HCT116 (cell line): ENCODE results near the gene CCDC63. TPM values are rescaled to one million over a fixed set of nuclear protein-coding genes. Genes with fewer than 3 reads are reported as not detected.

Experiments used
- ATAC-seq: fragments of 200-7000 bp; cut with Tn5 transposase; 2 replicates; pipeline ENCODE4 v1.9.1; 2020; ENCODE audit warnings: mild to moderate bottlenecking, moderate library complexity
- BruUV-seq: library from RNA; stranded (reverse); fragments of 400-500 nt; replicated peaks from 2 replicates; lab custom pipeline; 2021; lab: Mats Ljungman, UMichigan
- CTCF ChIA-PET: fragments of 300-600 bp; sonication (Branson Sonifier 250); formaldehyde crosslinking; loops from one replicate; lab custom pipeline; 2021; ENCODE audit warnings: antibody characterized with exemption; lab: Charles Lee
- POLR2A ChIA-PET: fragments of 300-600, 350-600 bp; sonication (Branson Sonifier 250); formaldehyde crosslinking; loops from one replicate; lab custom pipeline; 2021; ENCODE audit warnings: antibody characterized with exemption; lab: Charles Lee
- RAD21 ChIA-PET, 2 experiments: fragments of 300-600 bp; sonication (Branson Sonifier 250); formaldehyde crosslinking; loops; one replicate each; lab custom pipeline; 2023; ENCODE audit warnings: low total read pairs in 2 of 2; ENCODE audit not compliant: uncharacterized antibody in 2 of 2, unreplicated experiment in 2 of 2, low non-redundant PET in 1 of 2; lab: Charles Lee
- DNase-seq: peaks from one replicate; pipeline ENCODE4 v3.0.0-alpha.2; 2010; ENCODE audit warnings: low read depth, low spot score
- H2AFZ ChIP-seq: fragments of 200-600 bp; shearing (Covaris generic), sonication (generic); 2 replicates; pipeline ENCODE4 v1.6.1; 2017; ENCODE audit warnings: low read depth, mixed run types, mixed read lengths, antibody characterized with exemption, low read length; ENCODE audit not compliant: poor library complexity, severe bottlenecking
- H3K27ac ChIP-seq: 2 replicates; pipeline ENCODE4 v1.5.1; 2012; ENCODE audit warnings: low read depth, low read length
- H3K27me3 ChIP-seq: fragments of 200-600 bp; sonication (generic); 2 replicates; pipeline ENCODE4 v1.6.1; 2016; ENCODE audit warnings: mixed run types, low read length, mixed read lengths; ENCODE audit not compliant: insufficient read depth
- H3K36me3 ChIP-seq, 2 experiments: fragments of 200-500 bp in 1 of 2; fragments of 200-600 bp in 1 of 2; sonication (Bioruptor generic) in 1 of 2; sonication (generic) in 1 of 2; 2 replicates each; pipeline versions ENCODE4 v1.5.1 to v1.6.1; 2014 to 2016; ENCODE audit warnings: low read length in 2 of 2, inconsistent platforms in 1 of 2, mixed read lengths in 1 of 2, mixed run types in 1 of 2; ENCODE audit not compliant: insufficient read depth in 2 of 2, control insufficient read depth in 1 of 2
- H3K4me1 ChIP-seq, 2 experiments: fragments of 200-600 bp in 1 of 2; sonication (generic) in 1 of 2; 2 replicates each; pipeline versions ENCODE4 v1.5.1 to v1.6.1; 2012 to 2017; ENCODE audit warnings: low read length in 2 of 2, inconsistent platforms in 1 of 2, mild to moderate bottlenecking in 1 of 2, mixed read lengths in 1 of 2, mixed run types in 1 of 2, moderate library complexity in 1 of 2; ENCODE audit not compliant: insufficient read depth in 2 of 2, control insufficient read depth in 1 of 2
- H3K4me2 ChIP-seq: fragments of 200-600 bp; sonication (generic); 2 replicates; pipeline ENCODE4 v1.6.1; 2017; ENCODE audit warnings: mixed run types, low read length, mixed read lengths
- H3K4me3 ChIP-seq, 2 experiments: fragments of 200-600 bp in 1 of 2; sonication (generic) in 1 of 2; replicated peaks in 1 of 2; 2 replicates each; pipeline ENCODE4 v1.5.1; 2011 to 2016; ENCODE audit warnings: low read length in 2 of 2, control low read depth in 1 of 2, low read depth in 1 of 2, mild to moderate bottlenecking in 1 of 2, mixed read lengths in 1 of 2, mixed run types in 1 of 2
- H3K79me2 ChIP-seq: fragments of 200-600 bp; sonication (generic); 2 replicates; pipeline ENCODE4 v1.6.1; 2017; ENCODE audit warnings: mild to moderate bottlenecking, mixed run types, low read length, moderate library complexity, mixed read lengths; ENCODE audit not compliant: insufficient read depth
- H3K9ac ChIP-seq: fragments of 200-600 bp; sonication (generic); 2 replicates; pipeline ENCODE4 v1.6.1; 2016; ENCODE audit warnings: low read length, mixed read lengths
- H3K9me2 ChIP-seq: fragments of 200-600 bp; sonication (generic), shearing (Covaris generic); 2 replicates; pipeline ENCODE4 v1.6.1; 2017; ENCODE audit warnings: mixed run types, mild to moderate bottlenecking, moderate library complexity; ENCODE audit not compliant: insufficient read depth
- H3K9me3 ChIP-seq, 2 experiments: fragments of 200-500 bp in 1 of 2; fragments of 200-600 bp in 1 of 2; sonication (Bioruptor generic) in 1 of 2; sonication (generic) in 1 of 2; 2 replicates each; pipeline ENCODE4 v1.6.1; 2014 to 2017; ENCODE audit warnings: low read length in 2 of 2, mixed read lengths in 2 of 2, inconsistent platforms in 1 of 2, low read depth in 1 of 2, mild to moderate bottlenecking in 1 of 2, mixed run types in 1 of 2, moderate library complexity in 1 of 2; ENCODE audit not compliant: control insufficient read depth in 1 of 2, insufficient read depth in 1 of 2
- H4K20me1 ChIP-seq: fragments of 200-600 bp; sonication (generic), shearing (Covaris generic); 2 replicates; pipeline ENCODE4 v1.6.1; 2017; ENCODE audit warnings: mixed run types, mild to moderate bottlenecking, moderate library complexity; ENCODE audit not compliant: insufficient read depth
- CBX3 ChIP-seq: IDR thresholded peaks from 2 replicates; pipeline ENCODE4 v1.6.1; 2012; ENCODE audit warnings: low read depth
- CEBPB ChIP-seq: IDR thresholded peaks from 2 replicates; pipeline ENCODE4 v1.6.1; 2012; ENCODE audit warnings: low read depth
- EGR1 ChIP-seq: IDR thresholded peaks from 2 replicates; pipeline ENCODE4 v1.6.1; 2012; ENCODE audit warnings: low read depth
- ELF1 ChIP-seq: IDR thresholded peaks from 2 replicates; pipeline ENCODE4 v1.6.1; 2012; ENCODE audit warnings: low read depth, borderline replicate concordance
- EZH2phosphoT487 ChIP-seq: fragments of 200-600 bp; IDR thresholded peaks from 2 replicates; pipeline ENCODE4 v1.6.1; 2018; ENCODE audit warnings: antibody characterized with exemption, borderline replicate concordance
- FOSL1 ChIP-seq: IDR thresholded peaks from 2 replicates; pipeline ENCODE4 v1.6.1; 2012; ENCODE audit warnings: low read depth
- JUND ChIP-seq: IDR thresholded peaks from 2 replicates; pipeline ENCODE4 v1.6.1; 2012
- MAX ChIP-seq: IDR thresholded peaks from 2 replicates; pipeline ENCODE4 v1.6.1; 2012
- POLR2A ChIP-seq: IDR thresholded peaks from 2 replicates; pipeline ENCODE4 v1.7.0; 2011; ENCODE audit warnings: borderline replicate concordance; ENCODE audit not compliant: insufficient read depth, insufficient read length; ENCODE audit errors: extremely low read depth
- RAD21 ChIP-seq: IDR thresholded peaks from 2 replicates; pipeline ENCODE4 v1.6.1; 2012; ENCODE audit warnings: low read depth, mild to moderate bottlenecking
- SIN3A ChIP-seq: IDR thresholded peaks from 2 replicates; pipeline ENCODE4 v1.6.1; 2012; ENCODE audit warnings: low read depth
- SP1 ChIP-seq: IDR thresholded peaks from 2 replicates; pipeline ENCODE4 v1.6.1; 2012; ENCODE audit warnings: low read depth
- SRF ChIP-seq: IDR thresholded peaks from 2 replicates; pipeline ENCODE4 v1.6.1; 2012; ENCODE audit warnings: low read depth
- YY1 ChIP-seq: IDR thresholded peaks from 2 replicates; pipeline ENCODE4 v1.6.1; 2011; ENCODE audit warnings: low read length, low read depth, moderate library complexity, mild to moderate bottlenecking; ENCODE audit not compliant: insufficient replicate concordance; ENCODE audit errors: extremely low read depth
- intact Hi-C: fragments of 100-400 bp; cut with micrococcal nuclease; formaldehyde crosslinking; loops from 2 replicates; pipeline ENCODE4 v1.10.0; 2022
- total RNA-seq: library from RNA; stranded (reverse); gene quantifications from one replicate; pipeline ENCODE4 v1.2.1, GENCODE V29; 2021; ENCODE audit not compliant: unreplicated experiment
- TF ChIP-seq, protein P1 (sequence below): IDR thresholded peaks from 2 replicates; pipeline ENCODE4 v1.6.1; 2011; ENCODE audit warnings: mild to moderate bottlenecking, low read length, moderate library complexity; ENCODE audit not compliant: insufficient replicate concordance; ENCODE audit errors: extremely low read depth
- TF ChIP-seq, protein P2 (sequence below): IDR thresholded peaks from 2 replicates; pipeline ENCODE4 v1.6.1; 2012
- TF ChIP-seq, protein P3 (sequence below), 3 experiments: fragments of 200-600 bp in 1 of 3; sonication (generic) in 1 of 3; IDR thresholded peaks in 2 of 3; conservative IDR thresholded peaks in 1 of 3; 2 replicates each; pipeline ENCODE4 v1.5.1; 2012 to 2017; ENCODE audit warnings: low read depth in 2 of 3, low read length in 2 of 3, antibody characterized with exemption in 1 of 3, borderline replicate concordance in 1 of 3, control low read depth in 1 of 3, mild to moderate bottlenecking in 1 of 3, mixed read lengths in 1 of 3, mixed run types in 1 of 3, moderate library complexity in 1 of 3; ENCODE audit not compliant: insufficient read depth in 1 of 3

Gene CCDC63
- total RNA-seq, 1 experiment from 2014 or later = 0.47 TPM

GRCh38 chr12:110869803-110870202 is 23.0 kb downstream of the CCDC63 start:
- CTCF ChIA-PET = interaction anchor here (1.0 kb wide), 1 partner anchor 23 kb away, joined by 3 read pairs; the partner anchor contains the start of gene CCDC63

GRCh38 chr12:110872100-110872499 is 25.3 kb downstream of the CCDC63 start:
- H3K4me1 ChIP-seq = no peaks in the 10 kb centered on the region
- H3K79me2 ChIP-seq = no peaks in the 10 kb centered on the region
- ChIA-PET CTCF (no interaction called here), RAD21 (no interaction called here), POLR2A (no interaction called here)
- no TSS peak for BruUV-seq
- ATAC-seq (no peak), DNase-seq (no peak)
- H3K9ac ChIP-seq = no peak overlapping the region
- no peaks in the 10 kb centered on the region for H3K36me3 ChIP-seq
- H3K27ac ChIP-seq = no peak overlapping the region
- H4K20me1 ChIP-seq = no peaks in the 10 kb centered on the region
- no peak overlapping the region for H2AFZ ChIP-seq
- H3K4me2 ChIP-seq = no peak overlapping the region
- H3K4me3 ChIP-seq = no peak overlapping the region
- H3K9me2 ChIP-seq = no peaks in the 10 kb centered on the region
- intact Hi-C loops = no loop called here
- H3K9me3 ChIP-seq = no peaks in the 10 kb centered on the region
- no peaks in the 10 kb centered on the region for H3K27me3 ChIP-seq
- TF ChIP-seq RAD21 (no peak), JUND (no peak), SP1 (no peak), CEBPB (no peak), POLR2A (no peak), EZH2phosphoT487 (no peak), MAX (no peak), CBX3 (no peak), YY1 (no peak), FOSL1 (no peak), EGR1 (no peak), SRF (no peak)
- TF ChIP-seq, protein P1, sequence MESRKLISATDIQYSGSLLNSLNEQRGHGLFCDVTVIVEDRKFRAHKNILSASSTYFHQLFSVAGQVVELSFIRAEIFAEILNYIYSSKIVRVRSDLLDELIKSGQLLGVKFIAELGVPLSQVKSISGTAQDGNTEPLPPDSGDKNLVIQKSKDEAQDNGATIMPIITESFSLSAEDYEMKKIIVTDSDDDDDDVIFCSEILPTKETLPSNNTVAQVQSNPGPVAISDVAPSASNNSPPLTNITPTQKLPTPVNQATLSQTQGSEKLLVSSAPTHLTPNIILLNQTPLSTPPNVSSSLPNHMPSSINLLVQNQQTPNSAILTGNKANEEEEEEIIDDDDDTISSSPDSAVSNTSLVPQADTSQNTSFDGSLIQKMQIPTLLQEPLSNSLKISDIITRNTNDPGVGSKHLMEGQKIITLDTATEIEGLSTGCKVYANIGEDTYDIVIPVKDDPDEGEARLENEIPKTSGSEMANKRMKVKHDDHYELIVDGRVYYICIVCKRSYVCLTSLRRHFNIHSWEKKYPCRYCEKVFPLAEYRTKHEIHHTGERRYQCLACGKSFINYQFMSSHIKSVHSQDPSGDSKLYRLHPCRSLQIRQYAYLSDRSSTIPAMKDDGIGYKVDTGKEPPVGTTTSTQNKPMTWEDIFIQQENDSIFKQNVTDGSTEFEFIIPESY = no peak
- TF ChIP-seq, protein P2, sequence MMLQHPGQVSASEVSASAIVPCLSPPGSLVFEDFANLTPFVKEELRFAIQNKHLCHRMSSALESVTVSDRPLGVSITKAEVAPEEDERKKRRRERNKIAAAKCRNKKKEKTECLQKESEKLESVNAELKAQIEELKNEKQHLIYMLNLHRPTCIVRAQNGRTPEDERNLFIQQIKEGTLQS = no peak

More at GRCh38 chr12:110869803-110870202, 23.0 kb downstream of the CCDC63 start:
- H3K4me1 ChIP-seq = no peaks in the 10 kb centered on the region
- RAD21 ChIA-PET = no interaction called here
- H4K20me1 ChIP-seq = no peaks in the 10 kb centered on the region
- no peaks in the 10 kb centered on the region for H3K36me3 ChIP-seq
- DNase-seq (no peak), ATAC-seq (no peak)
- H3K4me2 ChIP-seq = no peak overlapping the region
- intact Hi-C loops = no loop called here
- H3K27ac ChIP-seq = no peak overlapping the region
- no peaks in the 10 kb centered on the region for H3K27me3 ChIP-seq
- H3K9ac ChIP-seq = no peak overlapping the region
- H3K9me2 ChIP-seq = no peaks in the 10 kb centered on the region
- H3K4me3 ChIP-seq = no peak overlapping the region
- H3K9me3 ChIP-seq = no peaks in the 10 kb centered on the region
- no peaks in the 10 kb centered on the region for H3K79me2 ChIP-seq
- POLR2A ChIA-PET = interaction anchor here (1.6 kb wide), 1 partner anchor 23 kb away, joined by 4 read pairs; the partner anchor contains the start of gene CCDC63
- no TSS peak for BruUV-seq
- TF ChIP-seq SP1 (no peak), ELF1 (no peak), CBX3 (no peak), FOSL1 (no peak), JUND (no peak), SIN3A (no peak)
- TF ChIP-seq, protein P3, sequence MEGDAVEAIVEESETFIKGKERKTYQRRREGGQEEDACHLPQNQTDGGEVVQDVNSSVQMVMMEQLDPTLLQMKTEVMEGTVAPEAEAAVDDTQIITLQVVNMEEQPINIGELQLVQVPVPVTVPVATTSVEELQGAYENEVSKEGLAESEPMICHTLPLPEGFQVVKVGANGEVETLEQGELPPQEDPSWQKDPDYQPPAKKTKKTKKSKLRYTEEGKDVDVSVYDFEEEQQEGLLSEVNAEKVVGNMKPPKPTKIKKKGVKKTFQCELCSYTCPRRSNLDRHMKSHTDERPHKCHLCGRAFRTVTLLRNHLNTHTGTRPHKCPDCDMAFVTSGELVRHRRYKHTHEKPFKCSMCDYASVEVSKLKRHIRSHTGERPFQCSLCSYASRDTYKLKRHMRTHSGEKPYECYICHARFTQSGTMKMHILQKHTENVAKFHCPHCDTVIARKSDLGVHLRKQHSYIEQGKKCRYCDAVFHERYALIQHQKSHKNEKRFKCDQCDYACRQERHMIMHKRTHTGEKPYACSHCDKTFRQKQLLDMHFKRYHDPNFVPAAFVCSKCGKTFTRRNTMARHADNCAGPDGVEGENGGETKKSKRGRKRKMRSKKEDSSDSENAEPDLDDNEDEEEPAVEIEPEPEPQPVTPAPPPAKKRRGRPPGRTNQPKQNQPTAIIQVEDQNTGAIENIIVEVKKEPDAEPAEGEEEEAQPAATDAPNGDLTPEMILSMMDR (IDR thresholded peaks at IDR 0.05 in 2 of 3, conservative IDR thresholded peaks at IDR 0.05 in 1 of 3; ENCODE audit: borderline replicate concordance in 1 of 3, insufficient read depth in 1 of 3, low read depth in 2 of 3, low read length in 2 of 3) = no peak
- TF ChIP-seq, all 23 proteins: peak for 0
- H2AFZ ChIP-seq = no peak overlapping the region
